HUES64 (cell line): ENCODE measurements around the gene SHC4.
"Not testable (repeated sequence)": the region's sequence is repeated elsewhere in the genome, so short reads cannot be mapped to it uniquely, and the experiment has no call there.

Experiments
- H3K27ac ChIP-seq: 2 replicates; pipeline ENCODE4 v1.7.0; 2013; ENCODE audit warnings: low read depth, low read length, inconsistent platforms
- H3K27me3 ChIP-seq: 2 replicates; pipeline ENCODE4 v1.6.1; 2013; ENCODE audit warnings: mild to moderate bottlenecking, low read length; ENCODE audit not compliant: insufficient read depth
- H3K36me3 ChIP-seq: 2 replicates; pipeline ENCODE4 v1.6.1; 2013; ENCODE audit warnings: mild to moderate bottlenecking, low read length; ENCODE audit not compliant: insufficient read depth
- H3K4me1 ChIP-seq: 2 replicates; pipeline ENCODE4 v1.6.1; 2013; ENCODE audit warnings: mild to moderate bottlenecking, low read length, moderate library complexity; ENCODE audit not compliant: insufficient read depth
- H3K4me3 ChIP-seq: 2 replicates; pipeline ENCODE4 v1.5.1; 2013; ENCODE audit warnings: mild to moderate bottlenecking, low read length, moderate library complexity
- H3K9ac ChIP-seq: 2 replicates; pipeline ENCODE4 v1.6.1; 2013; ENCODE audit warnings: mild to moderate bottlenecking, low read depth, low read length
- H3K9me3 ChIP-seq: 2 replicates; pipeline ENCODE4 v1.6.1; 2013; ENCODE audit warnings: low read depth, low read length; ENCODE audit not compliant: insufficient read depth
- WGBS: fragments of 150-250, 120-280 bp; methylation state at CpG from one replicate; pipeline ENCODE4 v1.1.7; 2013; ENCODE audit warnings: missing lambda C conversion rate; 5-methylcytosine and 5-hydroxymethylcytosine counted together

Gene SHC4

GRCh38 chr15:48984021-48984710 is 20.4 kb upstream of the SHC4 start:
- H3K27ac ChIP-seq = no peak overlapping the region
- no peaks in the 10 kb centered on the region for H3K27me3 ChIP-seq
- no peaks in the 10 kb centered on the region for H3K9me3 ChIP-seq
- no peak overlapping the region for H3K9ac ChIP-seq
- peaks cover 4% of the 10 kb centered on the region; the same call in 1 of the 2 replicates for H3K4me1 ChIP-seq
- WGBS = 91% methylated on average over 6 of the region's 7 CpGs
- no peak overlapping the region for H3K4me3 ChIP-seq
- peaks cover 6% of the 10 kb centered on the region; the same call in 1 of the 2 replicates for H3K36me3 ChIP-seq

GRCh38 chr15:48983300-48983699 is 19.6 kb upstream of the SHC4 start:
- Histone ChIP-seq H3K9me3 (no peaks in the 10 kb centered on the region), H3K4me1 (peaks cover 4% of the 10 kb centered on the region; the same call in 1 of the 2 replicates), H3K27ac (no peak overlapping the region), H3K36me3 (peaks cover 3% of the 10 kb centered on the region; the same call in 1 of the 2 replicates), H3K9ac (no peak overlapping the region), H3K27me3 (no peaks in the 10 kb centered on the region), H3K4me3 (no peak overlapping the region)
- WGBS = 95% methylated on average over 5 of the region's 5 CpGs

- Histone ChIP-seq H3K4me1 (peaks cover 4% of the 10 kb centered on the region; the same call in 1 of the 2 replicates), H3K9me3 (no peaks in the 10 kb centered on the region), H3K36me3 (no peaks in the 10 kb centered on the region), H3K9ac (no peak overlapping the region), H3K4me3 (no peak overlapping the region), H3K27me3 (peaks cover 2% of the 10 kb centered on the region; the same call in 1 of the 2 replicates), H3K27ac (no peak overlapping the region)
- 94% methylated on average over 4 of the region's 4 CpGs for WGBS
These were observed 18.2 kb upstream of the SHC4 start for GRCh38 chr15:48981941-48982340.

GRCh38 chr15:48978638-48979037 is 14.9 kb upstream of the SHC4 start:
- H3K27ac ChIP-seq = no peak overlapping the region
- H3K36me3 ChIP-seq = no peaks in the 10 kb centered on the region
- WGBS = 100% methylated on average over 2 of the region's 2 CpGs
- H3K9ac ChIP-seq = no peak overlapping the region
- peaks cover 10% of the 10 kb centered on the region; the same call in 1 of the 2 replicates for H3K27me3 ChIP-seq
- peaks cover 15% of the 10 kb centered on the region for H3K4me1 ChIP-seq
- H3K4me3 ChIP-seq = no peak overlapping the region
- H3K9me3 ChIP-seq = no peaks in the 10 kb centered on the region

- Histone ChIP-seq H3K4me1 (peaks cover 15% of the 10 kb centered on the region), H3K9me3 (no peaks in the 10 kb centered on the region), H3K27me3 (peaks cover 10% of the 10 kb centered on the region; the same call in 1 of the 2 replicates), H3K36me3 (no peaks in the 10 kb centered on the region), H3K4me3 (peak overlapping the region; percentile 60), H3K9ac (peak overlapping the region; percentile 75), H3K27ac (peak overlapping the region; percentile 19; the same call in 1 of the 2 replicates)
- 83% methylated on average over 17 of the region's 17 CpGs for WGBS
These were observed 12.8 kb upstream of the SHC4 start for GRCh38 chr15:48976444-48977088.

- Histone ChIP-seq H3K4me1 (peaks cover 15% of the 10 kb centered on the region), H3K27me3 (peaks cover 10% of the 10 kb centered on the region; the same call in 1 of the 2 replicates), H3K9ac (peak overlapping the region; percentile 75), H3K36me3 (no peaks in the 10 kb centered on the region), H3K27ac (peak overlapping the region; percentile 19; the same call in 1 of the 2 replicates), H3K4me3 (peak overlapping the region; percentile 60), H3K9me3 (no peaks in the 10 kb centered on the region)
- WGBS = 2% methylated on average over 50 of the region's 53 CpGs
These were observed 12.0 kb upstream of the SHC4 start for GRCh38 chr15:48975472-48976419.

- no peak overlapping the region; the same call in 1 of the 2 replicates for H3K4me3 ChIP-seq
- H3K4me1 ChIP-seq = peaks cover 15% of the 10 kb centered on the region
- H3K36me3 ChIP-seq = no peaks in the 10 kb centered on the region
- no peak overlapping the region for H3K27ac ChIP-seq
- WGBS = 50% methylated on average over 2 of the region's 2 CpGs
- peaks cover 10% of the 10 kb centered on the region; the same call in 1 of the 2 replicates for H3K27me3 ChIP-seq
- no peaks in the 10 kb centered on the region for H3K9me3 ChIP-seq
- H3K9ac ChIP-seq = peak overlapping the region; percentile 49; the same call in 1 of the 2 replicates
These were observed 11.2 kb upstream of the SHC4 start for GRCh38 chr15:48974882-48975281.

GRCh38 chr15:48972750-48973503 is 9.2 kb upstream of the SHC4 start:
- peaks cover 15% of the 10 kb centered on the region for H3K4me1 ChIP-seq
- WGBS = 94% methylated on average over 35 of the region's 35 CpGs
- no peak overlapping the region for H3K4me3 ChIP-seq
- no peaks in the 10 kb centered on the region for H3K9me3 ChIP-seq
- H3K9ac ChIP-seq = no peak overlapping the region
- H3K27ac ChIP-seq = no peak overlapping the region
- peaks cover 10% of the 10 kb centered on the region; the same call in 1 of the 2 replicates for H3K27me3 ChIP-seq
- H3K36me3 ChIP-seq = no peaks in the 10 kb centered on the region

GRCh38 chr15:48970926-48971325 is 7.2 kb upstream of the SHC4 start:
- not testable (repeated sequence) for H3K9me3 ChIP-seq, H3K36me3 ChIP-seq, H3K27ac ChIP-seq, H3K27me3 ChIP-seq, H3K4me3 ChIP-seq, H3K9ac ChIP-seq
- peaks cover 11% of the 10 kb centered on the region for H3K4me1 ChIP-seq
- 86% methylated on average over 1 of the region's 1 CpG for WGBS

- 88% methylated on average over 4 of the region's 4 CpGs for WGBS
- H3K36me3 ChIP-seq = no peaks in the 10 kb centered on the region
These were observed 4.3 kb upstream of the SHC4 start for GRCh38 chr15:48968066-48968465.

More at GRCh38 chr15:48968066-48968465, 4.3 kb upstream of the SHC4 start:
- peaks cover 4% of the 10 kb centered on the region for H3K27me3 ChIP-seq
- peaks cover 4% of the 10 kb centered on the region; the same call in 1 of the 2 replicates for H3K4me1 ChIP-seq
- H3K4me3 ChIP-seq = no peak overlapping the region
- H3K27ac ChIP-seq = no peak overlapping the region
- H3K9me3 ChIP-seq = no peaks in the 10 kb centered on the region
- H3K9ac ChIP-seq = no peak overlapping the region
